Measurements from ENCODE around the gene DDX55. TPM values are rescaled to one million over a fixed set of nuclear protein-coding genes. Genes with fewer than 3 reads are reported as not detected.

The DDX55 gene
- polyA plus RNA-seq, 1 donor from 2014 or later: 58.8 TPM

DNA sequence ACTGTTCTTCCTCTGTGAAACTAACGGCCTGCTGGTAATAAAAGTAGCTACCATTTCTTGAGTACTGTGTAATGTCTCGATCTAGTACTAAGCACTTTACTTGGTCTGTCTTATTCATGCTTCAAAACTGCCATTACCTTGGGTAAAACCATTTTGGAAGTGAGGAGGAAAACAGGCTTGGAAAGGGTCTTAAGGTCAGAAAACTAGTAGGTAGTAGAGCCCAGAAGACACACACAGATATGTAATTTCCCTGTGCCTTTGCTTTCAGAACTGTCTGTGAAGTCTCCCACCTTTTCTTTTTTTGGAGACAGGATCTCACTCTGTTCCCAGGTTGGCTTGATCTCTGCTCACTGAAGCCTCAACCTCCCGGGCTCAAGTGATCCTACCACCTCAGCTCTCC, 3.4 kb upstream of the DDX55 start:
- no peak overlapping the region for H3K4me2 ChIP-seq (ENCODE audit: low read length)
- no peaks in the 10 kb centered on the region for H3K9me3 ChIP-seq (ENCODE audit: low read length)
- H3K27me3 ChIP-seq (ENCODE audit: insufficient read depth, low read depth, low read length): no peaks in the 10 kb centered on the region
- H2AFZ ChIP-seq (ENCODE audit: low read depth, low read length): no peak overlapping the region
- H3K79me2 ChIP-seq (replicated peaks; ENCODE audit: insufficient read depth, low read length): peaks cover 18% of the 10 kb centered on the region
- no peak overlapping the region for H3K27ac ChIP-seq (ENCODE audit: low read length)
- H3F3A ChIP-seq (ENCODE audit: insufficient read depth, low read length, poor library complexity, severe bottlenecking): no peaks in the 10 kb centered on the region
- no peaks in the 10 kb centered on the region for H3K36me3 ChIP-seq (ENCODE audit: insufficient read depth, low read length)
- TF ChIP-seq EP300 (conservative IDR thresholded peaks at IDR 0.05; ENCODE audit: poor library complexity, severe bottlenecking) (no peak), SMC3 (conservative IDR thresholded peaks at IDR 0.05; ENCODE audit: poor library complexity) (no peak), REST (IDR thresholded peaks at IDR 0.05; ENCODE audit: borderline replicate concordance) (no peak), CTCF (IDR thresholded peaks at IDR 0.05; ENCODE audit: poor library complexity, severe bottlenecking) (no peak), TAF1 (IDR thresholded peaks at IDR 0.05; ENCODE audit: low read depth) (no peak), POLR2AphosphoS5 (IDR thresholded peaks at IDR 0.05) (no peak), RAD21 (conservative IDR thresholded peaks at IDR 0.05) (no peak), MXI1 (conservative IDR thresholded peaks at IDR 0.05; ENCODE audit: poor library complexity, severe bottlenecking) (no peak), EZH2 (IDR thresholded peaks at IDR 0.05; ENCODE audit: borderline replicate concordance, insufficient read depth, low read length, poor library complexity, severe bottlenecking) (no peak)
- no peaks in the 10 kb centered on the region for H4K20me1 ChIP-seq (ENCODE audit: insufficient read depth)
- H3K9ac ChIP-seq (ENCODE audit: low read length): no peak overlapping the region
- no peaks in the 10 kb centered on the region for H3K9me2 ChIP-seq (ENCODE audit: insufficient read depth, low read length)
- no peak overlapping the region for H3K4me3 ChIP-seq (ENCODE audit: low read length)

DNA sequence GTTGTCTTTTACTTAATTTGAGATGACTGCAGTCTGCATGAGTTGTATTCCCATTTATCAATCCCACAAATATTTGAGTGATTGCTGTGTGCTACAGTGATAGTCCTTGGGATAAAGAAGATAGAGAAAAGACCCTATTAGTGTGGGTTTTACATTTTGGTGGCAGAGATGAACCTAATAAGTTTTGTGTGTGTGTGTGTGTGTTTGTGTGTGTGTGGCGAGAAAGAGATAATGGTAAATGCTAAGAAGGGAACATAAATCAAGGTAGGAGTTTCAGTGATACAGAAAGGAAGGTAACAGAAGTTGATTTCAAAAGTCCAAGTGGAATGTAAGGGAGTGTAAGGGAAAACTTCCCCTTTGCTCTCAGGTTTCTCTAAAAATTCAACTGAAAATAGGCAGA, 2.6 kb upstream of the DDX55 start:
- Histone ChIP-seq H3K36me3 (ENCODE audit: insufficient read depth, low read length) (no peaks in the 10 kb centered on the region), H3K4me2 (ENCODE audit: low read length) (no peak overlapping the region), H3K4me3 (ENCODE audit: low read length) (no peak overlapping the region), H3K79me2 (replicated peaks; ENCODE audit: insufficient read depth, low read length) (peaks cover 26% of the 10 kb centered on the region), H3K27me3 (ENCODE audit: insufficient read depth, low read depth, low read length) (no peaks in the 10 kb centered on the region), H4K20me1 (ENCODE audit: insufficient read depth) (no peaks in the 10 kb centered on the region), H3K9me2 (ENCODE audit: insufficient read depth, low read length) (no peaks in the 10 kb centered on the region), H2AFZ (ENCODE audit: low read depth, low read length) (no peak overlapping the region), H3F3A (ENCODE audit: insufficient read depth, low read length, poor library complexity, severe bottlenecking) (no peaks in the 10 kb centered on the region), H3K9me3 (ENCODE audit: low read length) (no peaks in the 10 kb centered on the region), H3K9ac (ENCODE audit: low read length) (no peak overlapping the region), H3K27ac (ENCODE audit: low read length) (no peak overlapping the region)
- TF ChIP-seq CTCF (IDR thresholded peaks at IDR 0.05; ENCODE audit: poor library complexity, severe bottlenecking): no peak
- TF ChIP-seq RAD21 (conservative IDR thresholded peaks at IDR 0.05): no peak
- no peak for TF ChIP-seq POLR2AphosphoS5 (IDR thresholded peaks at IDR 0.05)
- TF ChIP-seq TAF1 (IDR thresholded peaks at IDR 0.05; ENCODE audit: low read depth): no peak
- no peak for TF ChIP-seq EP300 (conservative IDR thresholded peaks at IDR 0.05; ENCODE audit: poor library complexity, severe bottlenecking)
- no peak for TF ChIP-seq EZH2 (IDR thresholded peaks at IDR 0.05; ENCODE audit: borderline replicate concordance, insufficient read depth, low read length, poor library complexity, severe bottlenecking)
- no peak for TF ChIP-seq REST (IDR thresholded peaks at IDR 0.05; ENCODE audit: borderline replicate concordance)
- no peak for TF ChIP-seq SMC3 (conservative IDR thresholded peaks at IDR 0.05; ENCODE audit: poor library complexity)
- no peak for TF ChIP-seq MXI1 (conservative IDR thresholded peaks at IDR 0.05; ENCODE audit: poor library complexity, severe bottlenecking)
